Measurements from ENCODE around the gene LPP.

DNA sequence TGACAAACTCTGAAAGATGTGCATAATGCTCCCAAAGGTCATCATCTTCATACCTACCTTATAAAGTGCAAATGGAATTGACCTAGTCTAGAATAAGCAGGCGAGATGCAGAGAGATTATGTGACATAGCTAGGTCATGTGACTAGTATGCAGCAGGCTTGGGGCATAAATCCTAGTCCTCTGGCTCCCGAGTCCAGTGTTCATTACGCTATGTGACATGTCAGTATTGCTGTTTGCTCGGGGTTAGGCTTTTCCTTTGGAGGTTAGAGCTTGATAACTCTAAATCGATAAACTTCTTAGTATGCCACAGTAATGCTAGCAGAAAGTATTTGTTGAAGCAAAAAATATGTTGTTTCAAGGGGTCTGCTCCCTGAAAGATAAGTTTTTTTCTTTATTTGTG is 536.1 kb downstream of the LPP start:
- TF ChIP-seq, protein P1, sequence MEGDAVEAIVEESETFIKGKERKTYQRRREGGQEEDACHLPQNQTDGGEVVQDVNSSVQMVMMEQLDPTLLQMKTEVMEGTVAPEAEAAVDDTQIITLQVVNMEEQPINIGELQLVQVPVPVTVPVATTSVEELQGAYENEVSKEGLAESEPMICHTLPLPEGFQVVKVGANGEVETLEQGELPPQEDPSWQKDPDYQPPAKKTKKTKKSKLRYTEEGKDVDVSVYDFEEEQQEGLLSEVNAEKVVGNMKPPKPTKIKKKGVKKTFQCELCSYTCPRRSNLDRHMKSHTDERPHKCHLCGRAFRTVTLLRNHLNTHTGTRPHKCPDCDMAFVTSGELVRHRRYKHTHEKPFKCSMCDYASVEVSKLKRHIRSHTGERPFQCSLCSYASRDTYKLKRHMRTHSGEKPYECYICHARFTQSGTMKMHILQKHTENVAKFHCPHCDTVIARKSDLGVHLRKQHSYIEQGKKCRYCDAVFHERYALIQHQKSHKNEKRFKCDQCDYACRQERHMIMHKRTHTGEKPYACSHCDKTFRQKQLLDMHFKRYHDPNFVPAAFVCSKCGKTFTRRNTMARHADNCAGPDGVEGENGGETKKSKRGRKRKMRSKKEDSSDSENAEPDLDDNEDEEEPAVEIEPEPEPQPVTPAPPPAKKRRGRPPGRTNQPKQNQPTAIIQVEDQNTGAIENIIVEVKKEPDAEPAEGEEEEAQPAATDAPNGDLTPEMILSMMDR (IDR thresholded peaks at IDR 0.05) = no peak
- TF ChIP-seq POLR2A (IDR thresholded peaks at IDR 0.05) = no peak

All from ovary (tissue), 3 donors.